BE2C (cell line): ENCODE measurements around the gene YKT6. TPM values are rescaled to one million over a fixed set of nuclear protein-coding genes. Genes with fewer than 3 reads are reported as not detected.

Experiments
- DNase-seq: peaks from one replicate; pipeline ENCODE4 v3.0.0-alpha.2; 2020
- H3K27me3 ChIP-seq: fragments of 250-450 bp; sonication (Bioruptor Pico); 2 replicates; pipeline ENCODE4 v1.5.1; 2020; ENCODE audit warnings: mild to moderate bottlenecking
- H3K36me3 ChIP-seq: fragments of 250-450 bp; sonication (Bioruptor Pico); 2 replicates; pipeline ENCODE4 v1.5.1; 2020; ENCODE audit warnings: mild to moderate bottlenecking
- H3K4me1 ChIP-seq: fragments of 250-450 bp; sonication (Bioruptor Pico); 2 replicates; pipeline ENCODE4 v1.5.1; 2020
- H3K4me3 ChIP-seq: 2 replicates; pipeline ENCODE4 v1.5.1; 2011; ENCODE audit warnings: low read depth, low read length
- H3K9me3 ChIP-seq: fragments of 250-450 bp; sonication (Bioruptor Pico); 2 replicates; pipeline ENCODE4 v1.5.1; 2020
- polyA plus RNA-seq: library from polyadenylated mRNA; unstranded; fragments of >200 nt; gene quantifications from one replicate; pipeline ENCODE4 v1.2.1, GENCODE V29; 2012; ENCODE audit warnings: low read depth, missing spikeins; ENCODE audit not compliant: insufficient read length, insufficient read depth
- TF ChIP-seq, protein P1 (sequence below): IDR thresholded peaks from 2 replicates; pipeline ENCODE4 v1.5.1; 2012; ENCODE audit warnings: mild to moderate bottlenecking, low read depth, low read length

Gene YKT6
- polyA plus RNA-seq: 199 TPM

DNA sequence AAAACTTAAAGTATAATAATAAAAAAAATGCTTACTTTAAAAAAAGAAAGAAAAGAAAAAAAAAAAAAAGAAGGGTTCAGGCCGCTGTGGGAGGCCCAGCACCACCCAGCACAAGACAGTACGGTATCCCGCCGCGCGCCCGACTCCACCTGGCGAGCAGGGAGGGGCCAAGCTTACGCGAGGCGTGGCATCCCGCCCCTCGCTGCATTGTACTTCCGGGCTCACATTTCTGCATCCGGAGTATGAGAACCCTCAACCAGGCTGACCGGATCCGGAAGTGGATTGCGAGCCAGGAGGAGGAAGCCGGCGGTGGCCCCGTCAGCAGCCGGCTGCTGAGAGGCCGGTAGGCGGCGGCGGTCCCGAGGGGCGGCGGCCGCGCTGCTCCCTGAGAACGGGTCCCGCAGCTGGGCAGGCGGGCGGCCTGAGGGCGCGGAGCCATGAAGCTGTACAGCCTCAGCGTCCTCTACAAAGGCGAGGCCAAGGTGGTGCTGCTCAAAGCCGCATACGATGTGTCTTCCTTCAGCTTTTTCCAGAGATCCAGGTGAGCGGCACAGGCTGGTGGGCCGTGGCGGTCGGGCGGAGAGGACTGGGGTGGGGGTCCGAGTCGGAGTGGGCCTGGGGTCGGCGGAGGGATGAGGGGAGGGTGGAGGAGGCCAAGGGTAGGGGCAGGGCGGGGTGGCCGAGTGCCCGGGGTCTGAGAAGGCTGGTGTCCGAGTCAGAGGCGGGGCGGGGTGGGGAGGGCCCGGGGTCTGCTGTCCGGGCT lies at the start of gene YKT6:
TSS of gene YKT6 (plus strand) at position 280 of the 763 bp plus-strand sequence. CDS start at position 438, 158 bp downstream.
- Histone ChIP-seq H3K36me3 (peaks cover 14% of the 10 kb centered on the region), H3K4me3 (peak within 1 kb of the TSS; percentile 92), H3K27me3 (no peaks in the 10 kb centered on the region), H3K4me1 (no peaks in the 10 kb centered on the region), H3K9me3 (no peaks in the 10 kb centered on the region)
- peak; percentile 96 for DNase-seq
- TF ChIP-seq, protein P1, sequence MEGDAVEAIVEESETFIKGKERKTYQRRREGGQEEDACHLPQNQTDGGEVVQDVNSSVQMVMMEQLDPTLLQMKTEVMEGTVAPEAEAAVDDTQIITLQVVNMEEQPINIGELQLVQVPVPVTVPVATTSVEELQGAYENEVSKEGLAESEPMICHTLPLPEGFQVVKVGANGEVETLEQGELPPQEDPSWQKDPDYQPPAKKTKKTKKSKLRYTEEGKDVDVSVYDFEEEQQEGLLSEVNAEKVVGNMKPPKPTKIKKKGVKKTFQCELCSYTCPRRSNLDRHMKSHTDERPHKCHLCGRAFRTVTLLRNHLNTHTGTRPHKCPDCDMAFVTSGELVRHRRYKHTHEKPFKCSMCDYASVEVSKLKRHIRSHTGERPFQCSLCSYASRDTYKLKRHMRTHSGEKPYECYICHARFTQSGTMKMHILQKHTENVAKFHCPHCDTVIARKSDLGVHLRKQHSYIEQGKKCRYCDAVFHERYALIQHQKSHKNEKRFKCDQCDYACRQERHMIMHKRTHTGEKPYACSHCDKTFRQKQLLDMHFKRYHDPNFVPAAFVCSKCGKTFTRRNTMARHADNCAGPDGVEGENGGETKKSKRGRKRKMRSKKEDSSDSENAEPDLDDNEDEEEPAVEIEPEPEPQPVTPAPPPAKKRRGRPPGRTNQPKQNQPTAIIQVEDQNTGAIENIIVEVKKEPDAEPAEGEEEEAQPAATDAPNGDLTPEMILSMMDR: peak; percentile 51

DNA sequence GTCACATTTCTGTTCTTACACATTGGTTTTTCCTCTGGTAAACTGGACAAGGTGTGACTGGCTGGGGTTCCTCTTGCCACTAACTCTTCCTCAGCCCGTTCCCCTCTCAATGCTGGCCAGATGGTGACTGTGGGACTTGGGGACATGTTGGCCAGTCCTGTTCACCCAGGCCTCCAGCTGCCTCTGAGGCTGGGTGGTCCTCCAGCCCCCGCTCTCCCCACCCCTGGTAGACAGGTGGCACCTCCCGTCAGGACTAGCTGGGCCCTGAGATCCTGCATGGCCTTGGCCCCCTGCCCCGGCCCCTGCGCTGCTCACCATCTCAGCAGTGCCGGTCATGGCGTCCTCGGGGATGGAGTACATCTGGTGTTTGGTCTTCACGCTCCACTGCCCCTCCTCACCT lies 48.8 kb upstream of the YKT6 start:
- Histone ChIP-seq H3K27me3 (no peaks in the 10 kb centered on the region), H3K4me1 (no peaks in the 10 kb centered on the region), H3K36me3 (no peaks in the 10 kb centered on the region), H3K4me3 (no peak overlapping the region), H3K9me3 (no peaks in the 10 kb centered on the region)
- DNase-seq: no peak
- TF ChIP-seq, protein P1: no peak

DNA sequence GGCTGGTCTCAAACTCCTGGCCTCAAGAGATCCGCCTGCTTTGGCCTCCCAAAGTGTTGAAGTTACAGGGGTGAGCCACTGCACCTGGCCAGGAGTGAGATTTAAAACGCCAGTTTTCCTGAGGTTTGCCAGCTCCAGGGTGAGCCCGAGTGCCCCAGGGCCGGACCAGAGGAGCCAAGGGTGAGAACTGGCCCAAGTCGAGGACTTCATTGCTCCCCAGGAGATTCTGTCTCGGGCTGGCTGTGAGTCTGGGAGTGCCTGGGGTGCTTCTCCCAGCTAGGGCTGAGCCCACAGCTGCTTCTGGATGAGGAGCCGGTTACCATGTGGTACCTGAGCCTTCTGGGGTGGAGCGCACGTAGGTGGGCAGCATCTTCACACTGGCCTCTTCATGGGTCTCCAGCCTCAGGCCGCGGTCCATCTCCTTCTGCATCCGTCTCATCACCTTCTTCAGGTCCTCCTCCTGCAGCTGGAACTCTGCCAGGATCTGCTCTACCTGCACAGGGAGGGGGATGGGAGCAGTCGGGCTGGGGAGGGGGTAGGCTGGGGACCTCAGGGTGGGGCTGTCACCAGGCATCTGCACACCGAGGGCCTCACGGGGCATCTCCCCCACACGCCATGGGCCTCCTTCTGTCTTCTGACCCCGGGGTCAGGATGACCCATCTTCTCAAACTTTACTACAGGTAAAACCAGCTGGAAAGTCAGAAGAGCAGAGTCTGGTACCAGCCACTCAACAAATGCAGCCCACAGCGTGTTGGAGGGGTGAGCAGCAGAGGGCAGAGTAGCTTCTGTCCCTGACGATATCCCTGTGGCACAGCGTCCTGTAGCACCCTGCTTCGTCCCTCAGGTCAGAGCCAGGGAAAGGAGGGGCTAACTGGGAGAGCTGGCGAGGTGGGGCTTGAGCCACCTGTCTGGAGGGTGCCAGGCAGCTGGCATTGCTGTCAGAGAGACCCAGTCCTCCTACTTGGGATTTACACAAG lies 47.5 kb upstream of the YKT6 start:
- Histone ChIP-seq H3K4me1 (no peaks in the 10 kb centered on the region), H3K36me3 (no peaks in the 10 kb centered on the region), H3K27me3 (no peaks in the 10 kb centered on the region), H3K9me3 (no peaks in the 10 kb centered on the region), H3K4me3 (no peak overlapping the region)
- TF ChIP-seq, protein P1: no peak
- no peak for DNase-seq

DNA sequence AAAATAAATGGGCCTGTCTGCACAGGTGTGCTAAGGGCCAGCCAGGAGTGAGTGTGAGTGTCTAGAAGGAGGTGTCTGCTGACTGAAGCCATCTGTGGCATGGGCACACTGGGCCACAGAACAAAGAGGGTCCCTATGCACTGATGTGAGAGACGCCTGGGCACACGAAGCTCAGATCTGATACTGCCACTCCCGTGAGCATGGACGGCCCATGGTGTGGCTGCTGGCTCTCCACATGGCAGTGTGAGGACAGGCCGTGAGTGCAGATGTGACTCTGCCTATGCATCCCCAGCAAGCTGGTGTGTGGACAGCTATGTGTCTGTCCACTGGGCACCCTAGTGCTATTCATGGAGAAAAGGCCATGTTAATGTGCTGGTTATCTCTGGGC lies 46.8 kb upstream of the YKT6 start:
- H3K4me3 ChIP-seq: no peak overlapping the region
- H3K9me3 ChIP-seq: no peaks in the 10 kb centered on the region
- no peaks in the 10 kb centered on the region for H3K36me3 ChIP-seq
- TF ChIP-seq, protein P1: no peak
- H3K27me3 ChIP-seq: no peaks in the 10 kb centered on the region
- no peak for DNase-seq
- H3K4me1 ChIP-seq: no peaks in the 10 kb centered on the region

DNA sequence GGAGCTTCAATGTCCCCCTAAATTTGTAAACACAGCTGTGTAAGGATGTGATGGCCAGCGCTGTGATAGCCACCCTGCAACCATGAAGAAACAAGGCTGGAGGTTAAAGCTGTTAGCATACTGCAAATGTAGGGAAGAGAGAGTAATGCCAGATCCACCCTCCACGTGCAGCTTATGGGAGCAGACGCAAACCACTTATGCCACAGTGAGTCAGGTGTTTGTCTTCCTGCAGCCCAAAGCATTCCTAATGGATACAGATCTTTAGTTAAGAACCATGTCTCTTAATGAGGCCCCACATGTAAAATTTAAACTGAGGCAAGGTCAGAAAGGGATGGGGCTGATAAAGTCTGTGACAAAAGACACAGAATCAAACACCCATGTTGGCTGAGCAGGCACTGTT lies 46.1 kb upstream of the YKT6 start:
- no peak overlapping the region for H3K4me3 ChIP-seq
- no peaks in the 10 kb centered on the region for H3K36me3 ChIP-seq
- TF ChIP-seq, protein P1: no peak
- DNase-seq: no peak
- no peaks in the 10 kb centered on the region for H3K27me3 ChIP-seq
- H3K4me1 ChIP-seq: no peaks in the 10 kb centered on the region
- H3K9me3 ChIP-seq: no peaks in the 10 kb centered on the region
